OCI-LY7 (cell line): ENCODE measurements around the gene ADISSP. TPM values are rescaled to one million over a fixed set of nuclear protein-coding genes. Genes with fewer than 3 reads are reported as not detected.

ENCODE experiments used
- BruUV-seq: library from RNA; stranded (reverse); fragments of 400-500 nt; replicated peaks from 2 replicates; lab custom pipeline; 2021; lab: Mats Ljungman, UMichigan
- CTCF ChIA-PET: fragments of 300-600 bp; sonication (Branson Sonifier 250); formaldehyde crosslinking; loops from one replicate; lab custom pipeline; 2022; ENCODE audit warnings: antibody characterized with exemption; ENCODE audit not compliant: unreplicated experiment; lab: Charles Lee
- POLR2A ChIA-PET: fragments of 300-600 bp; sonication (Branson Sonifier 250); formaldehyde crosslinking; loops from one replicate; lab custom pipeline; 2022; ENCODE audit warnings: antibody characterized with exemption; lab: Charles Lee
- DNase-seq: peaks from one replicate; pipeline ENCODE4 v3.0.0-alpha.2; 2015; ENCODE audit warnings: low spot score
- H2AFZ ChIP-seq: fragments of 200-600 bp; sonication (generic), shearing (Covaris generic); 2 replicates; pipeline ENCODE4 v1.6.1; 2014; ENCODE audit warnings: mild to moderate bottlenecking, antibody characterized with exemption, low read length, moderate library complexity
- H3K27ac ChIP-seq: fragments of 200-600 bp; sonication (generic); 2 replicates; pipeline ENCODE4 v1.5.1; 2014; ENCODE audit warnings: mixed run types, low read depth, mild to moderate bottlenecking, moderate library complexity, low read length, inconsistent platforms; ENCODE audit not compliant: poor library complexity, severe bottlenecking
- H3K36me3 ChIP-seq: fragments of 200-600 bp; sonication (generic); 2 replicates; pipeline ENCODE4 v1.6.1; 2014; ENCODE audit warnings: mild to moderate bottlenecking, antibody characterized with exemption, low read length, moderate library complexity, mixed read lengths; ENCODE audit not compliant: insufficient read depth
- H3K4me1 ChIP-seq: fragments of 200-600 bp; sonication (generic); 2 replicates; pipeline ENCODE4 v1.5.1; 2014; ENCODE audit warnings: mild to moderate bottlenecking, low read length; ENCODE audit not compliant: insufficient read depth, poor library complexity, severe bottlenecking
- H3K4me2 ChIP-seq: fragments of 200-600 bp; sonication (generic); 2 replicates; pipeline ENCODE4 v1.6.1; 2014; ENCODE audit warnings: mild to moderate bottlenecking, low read length
- H3K4me3 ChIP-seq: fragments of 200-600 bp; sonication (generic); 2 replicates; pipeline ENCODE4 v1.5.1; 2014; ENCODE audit warnings: mild to moderate bottlenecking, low read depth, low read length; ENCODE audit not compliant: poor library complexity, severe bottlenecking
- H3K79me2 ChIP-seq: fragments of 200-600 bp; sonication (generic); 2 replicates; pipeline ENCODE4 v1.6.1; 2016; ENCODE audit warnings: low read depth, mild to moderate bottlenecking, low read length, moderate library complexity, mixed read lengths; ENCODE audit not compliant: insufficient read depth
- H3K9me2 ChIP-seq: fragments of 200-600 bp; sonication (generic); 2 replicates; pipeline ENCODE4 v1.6.1; 2016; ENCODE audit warnings: mild to moderate bottlenecking, low read length, mixed read lengths; ENCODE audit not compliant: insufficient read depth
- H3K9me3 ChIP-seq: fragments of 200-600 bp; sonication (generic); 2 replicates; pipeline ENCODE4 v1.6.1; 2014; ENCODE audit warnings: mild to moderate bottlenecking, mixed run types, low read length, mixed read lengths
- H4K20me1 ChIP-seq: fragments of 200-600 bp; sonication (generic); 2 replicates; pipeline ENCODE4 v1.6.1; 2014; ENCODE audit warnings: mild to moderate bottlenecking, antibody characterized with exemption, low read length, moderate library complexity, mixed read lengths; ENCODE audit not compliant: insufficient read depth
- EZH2phosphoT487 ChIP-seq: fragments of 200-600 bp; sonication (generic); IDR thresholded peaks from 2 replicates; pipeline ENCODE4 v1.6.1; 2018; ENCODE audit warnings: low read depth, borderline replicate concordance, mild to moderate bottlenecking, mixed run types, antibody characterized with exemption, low read length, moderate library complexity, mixed read lengths
- intact Hi-C: fragments of 100-400 bp; cut with micrococcal nuclease; formaldehyde crosslinking; loops from one replicate; pipeline ENCODE4 v1.10.0; 2022; ENCODE audit not compliant: unreplicated experiment
- total RNA-seq, 2 experiments: library from RNA; depleted of rRNA in 1 of 2; stranded (reverse); fragments of >200 nt in 1 of 2; shearing (Covaris generic) in 1 of 2; gene quantifications; 2 replicates each; pipeline ENCODE4 v1.2.3, GENCODE V29; 2014 to 2022
- TF ChIP-seq, protein P1 (sequence below): fragments of 200-600 bp; sonication (generic); conservative IDR thresholded peaks from 2 replicates; pipeline ENCODE4 v1.5.1; 2014; ENCODE audit warnings: mild to moderate bottlenecking, antibody characterized with exemption, low read length, moderate library complexity, mixed read lengths

Gene ADISSP
- total RNA-seq, 2 experiments from 2014 or later = 64.4 to 66.7 TPM

DNA sequence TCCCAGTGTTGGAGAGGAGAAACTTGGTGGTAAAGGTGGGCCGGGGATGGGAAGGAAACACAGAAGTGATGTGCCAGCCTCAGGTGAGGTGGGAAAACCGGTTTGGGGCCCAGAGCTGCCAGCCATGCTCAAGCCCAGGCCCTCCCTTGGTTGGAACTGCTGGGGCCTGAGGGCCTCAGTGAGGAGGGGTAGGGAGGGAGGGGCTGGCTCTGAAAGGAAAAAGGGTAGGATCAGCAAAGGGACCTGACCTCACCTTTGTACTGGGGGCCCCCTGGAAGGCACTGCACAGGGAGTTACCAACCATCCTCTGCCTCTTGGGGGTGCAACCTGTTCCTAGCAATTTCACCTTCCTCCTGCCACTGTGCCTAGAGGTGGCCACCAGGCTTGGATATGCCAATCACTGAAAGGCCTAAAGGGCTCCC lies 15.5 kb upstream of the ADISSP start:
- peaks cover 15% of the 10 kb centered on the region; the same call in 1 of the 2 replicates for H3K79me2 ChIP-seq
- TF ChIP-seq, protein P1, sequence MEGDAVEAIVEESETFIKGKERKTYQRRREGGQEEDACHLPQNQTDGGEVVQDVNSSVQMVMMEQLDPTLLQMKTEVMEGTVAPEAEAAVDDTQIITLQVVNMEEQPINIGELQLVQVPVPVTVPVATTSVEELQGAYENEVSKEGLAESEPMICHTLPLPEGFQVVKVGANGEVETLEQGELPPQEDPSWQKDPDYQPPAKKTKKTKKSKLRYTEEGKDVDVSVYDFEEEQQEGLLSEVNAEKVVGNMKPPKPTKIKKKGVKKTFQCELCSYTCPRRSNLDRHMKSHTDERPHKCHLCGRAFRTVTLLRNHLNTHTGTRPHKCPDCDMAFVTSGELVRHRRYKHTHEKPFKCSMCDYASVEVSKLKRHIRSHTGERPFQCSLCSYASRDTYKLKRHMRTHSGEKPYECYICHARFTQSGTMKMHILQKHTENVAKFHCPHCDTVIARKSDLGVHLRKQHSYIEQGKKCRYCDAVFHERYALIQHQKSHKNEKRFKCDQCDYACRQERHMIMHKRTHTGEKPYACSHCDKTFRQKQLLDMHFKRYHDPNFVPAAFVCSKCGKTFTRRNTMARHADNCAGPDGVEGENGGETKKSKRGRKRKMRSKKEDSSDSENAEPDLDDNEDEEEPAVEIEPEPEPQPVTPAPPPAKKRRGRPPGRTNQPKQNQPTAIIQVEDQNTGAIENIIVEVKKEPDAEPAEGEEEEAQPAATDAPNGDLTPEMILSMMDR = no peak
- TF ChIP-seq EZH2phosphoT487 = no peak
- H3K27ac ChIP-seq = no peak overlapping the region
- intact Hi-C loops = loop anchor here (5.0 kb wide), 1 partner anchor 66 kb away; no protein-coding TSS in a partner anchor
- H3K36me3 ChIP-seq = no peaks in the 10 kb centered on the region; the same call in 1 of the 2 replicates
- CTCF ChIA-PET = no interaction called here
- BruUV-seq = no TSS peak
- peaks cover 28% of the 10 kb centered on the region for H3K4me1 ChIP-seq
- no peaks in the 10 kb centered on the region for H3K9me2 ChIP-seq
- no peak for DNase-seq
- H2AFZ ChIP-seq = no peak overlapping the region
- POLR2A ChIA-PET = interaction anchor here (0.7 kb wide), 1 partner anchor 164 kb away, joined by 3 read pairs; no protein-coding TSS in a partner anchor
- H3K9me3 ChIP-seq = no peaks in the 10 kb centered on the region
- H3K4me3 ChIP-seq = no peak overlapping the region
- no peaks in the 10 kb centered on the region; the same call in 1 of the 2 replicates for H4K20me1 ChIP-seq
- peak overlapping the region; percentile 12; the same call in 1 of the 2 replicates for H3K4me2 ChIP-seq

DNA sequence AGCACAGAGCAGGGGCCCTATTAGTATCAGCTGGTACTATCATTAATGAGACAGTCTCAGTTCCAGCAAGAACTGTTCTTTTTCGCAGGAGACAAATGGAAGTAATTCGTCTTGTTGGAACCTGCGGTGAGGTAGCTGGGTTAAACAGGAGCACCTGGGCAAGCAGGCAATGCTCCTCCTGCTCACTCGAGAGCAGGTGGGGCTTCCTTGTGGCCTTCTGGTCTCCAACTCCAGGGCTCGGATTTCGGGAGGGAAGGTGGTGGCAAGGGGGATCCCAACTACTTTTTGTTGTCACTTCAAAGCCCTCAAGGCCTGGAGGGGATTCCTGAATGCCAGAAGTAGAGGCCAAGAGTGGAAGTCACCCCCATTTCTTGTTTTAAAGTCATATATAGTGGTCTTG lies 15.0 kb upstream of the ADISSP start:
- POLR2A ChIA-PET = interaction anchor here (0.7 kb wide), 1 partner anchor 165 kb away, joined by 3 read pairs; no protein-coding TSS in a partner anchor
- H3K4me2 ChIP-seq = no peak overlapping the region
- H2AFZ ChIP-seq = no peak overlapping the region
- no peaks in the 10 kb centered on the region; the same call in 1 of the 2 replicates for H3K36me3 ChIP-seq
- no peak overlapping the region for H3K27ac ChIP-seq
- no peaks in the 10 kb centered on the region for H3K9me3 ChIP-seq
- BruUV-seq = no TSS peak
- no peak overlapping the region for H3K4me3 ChIP-seq
- TF ChIP-seq EZH2phosphoT487 = no peak
- TF ChIP-seq, protein P1 = no peak
- intact Hi-C loops = loop anchor here (5.0 kb wide), 1 partner anchor 65 kb away; no protein-coding TSS in a partner anchor
- CTCF ChIA-PET = no interaction called here
- peaks cover 24% of the 10 kb centered on the region for H3K4me1 ChIP-seq
- no peak for DNase-seq
- H4K20me1 ChIP-seq = no peaks in the 10 kb centered on the region; the same call in 1 of the 2 replicates
- peaks cover 15% of the 10 kb centered on the region; the same call in 1 of the 2 replicates for H3K79me2 ChIP-seq
- H3K9me2 ChIP-seq = no peaks in the 10 kb centered on the region
